B cell (primary cell): ENCODE measurements around the gene HMOX2. TPM values are rescaled to one million over a fixed set of nuclear protein-coding genes. Genes with fewer than 3 reads are reported as not detected.

Experiments
- ATAC-seq: fragments of 200-7000 bp; cut with Tn5 transposase; one replicate; pipeline ENCODE4 v1.10.0; 2021; ENCODE audit warnings: low read depth, mild to moderate bottlenecking, moderate number of reproducible peaks, moderate library complexity
- CTCF ChIA-PET: fragments of 350-600 bp; sonication (Branson Sonifier 250); formaldehyde crosslinking; loops from one replicate; lab custom pipeline; 2021; ENCODE audit warnings: antibody characterized with exemption, inconsistent platforms; lab: Charles Lee
- POLR2A ChIA-PET: fragments of 350-600 bp; sonication (Branson Sonifier 250); formaldehyde crosslinking; loops from one replicate; lab custom pipeline; 2021; ENCODE audit warnings: antibody characterized with exemption; lab: Charles Lee
- DNase-seq: peaks from one replicate; pipeline ENCODE4 v3.0.0; 2013
- H2AFZ ChIP-seq: 2 replicates; pipeline ENCODE4 v1.6.1; 2012; ENCODE audit warnings: mild to moderate bottlenecking, low read depth, low read length; ENCODE audit not compliant: insufficient read depth, poor library complexity, severe bottlenecking
- H3K27ac ChIP-seq, 2 donors: 1 replicate in 1 of 2; 2 replicates in 1 of 2; pipeline ENCODE4 v1.5.1; 2012 to 2013; ENCODE audit warnings: low read length in 2 of 2, mild to moderate bottlenecking in 2 of 2, moderate library complexity in 1 of 2
- H3K27me3 ChIP-seq, 4 experiments: fragments of 200-600 bp in 1 of 4; sonication (generic) in 1 of 4; replicated peaks in 1 of 4; 1 replicate in 2 of 4; 2 replicates in 2 of 4; pipeline versions ENCODE4 v1.6.1 to v1.7.0; 2013 to 2016; ENCODE audit warnings: low read length in 3 of 4, mild to moderate bottlenecking in 2 of 4, mixed read lengths in 1 of 4, moderate library complexity in 1 of 4; ENCODE audit not compliant: insufficient read depth in 4 of 4, control insufficient read depth in 3 of 4; ENCODE audit errors: control extremely low read depth in 1 of 4
- H3K36me3 ChIP-seq, 2 experiments: replicated peaks in 1 of 2; 1 replicate in 1 of 2; 2 replicates in 1 of 2; pipeline versions ENCODE4 v1.6.1 to v1.7.1; 2013; ENCODE audit warnings: low read length in 1 of 2; ENCODE audit not compliant: insufficient read depth in 2 of 2, control insufficient read depth in 1 of 2; ENCODE audit errors: control extremely low read depth in 1 of 2, extremely low read depth in 1 of 2
- H3K4me1 ChIP-seq, 2 donors: fragments of 200-600 bp in 1 of 2; sonication (generic) in 1 of 2; 1 replicate in 1 of 2; 2 replicates in 1 of 2; pipeline versions ENCODE4 v1.5.1 to v1.6.1; 2013 to 2017; ENCODE audit warnings: low read length in 2 of 2; ENCODE audit not compliant: control insufficient read depth in 2 of 2, insufficient read depth in 2 of 2
- H3K4me2 ChIP-seq: replicated peaks from 2 replicates; pipeline ENCODE3; 2012; ENCODE audit warnings: mild to moderate bottlenecking, low read depth, low read length; ENCODE audit not compliant: poor library complexity, severe bottlenecking
- H3K4me3 ChIP-seq, 5 experiments: fragments of 200-600 bp in 1 of 5; sonication (generic) in 1 of 5; 1 replicate in 3 of 5; 2 replicates in 2 of 5; pipeline versions ENCODE4 v1.5.1 to v1.7.0; 2011 to 2016; ENCODE audit warnings: low read length in 4 of 5, mild to moderate bottlenecking in 4 of 5, low read depth in 2 of 5, control low read depth in 1 of 5, moderate library complexity in 1 of 5; ENCODE audit not compliant: insufficient read depth in 1 of 5; ENCODE audit errors: control extremely low read depth in 1 of 5, extremely low read depth in 1 of 5
- H3K79me2 ChIP-seq: fragments of 200-600 bp; sonication (generic); one replicate; pipeline ENCODE4 v1.6.0; 2016; ENCODE audit warnings: low read length; ENCODE audit not compliant: control insufficient read depth, insufficient read depth
- H3K9ac ChIP-seq: fragments of 200-600 bp; sonication (generic); 2 replicates; pipeline ENCODE4 v1.6.1; 2017; ENCODE audit warnings: mild to moderate bottlenecking, low read length, moderate library complexity
- H3K9me3 ChIP-seq, 3 donors: one replicate each; pipeline versions ENCODE4 v1.6.1 to v1.7.1; 2013; ENCODE audit warnings: low read length in 2 of 3; ENCODE audit not compliant: control insufficient read depth in 2 of 3, insufficient read depth in 1 of 3; ENCODE audit errors: control extremely low read depth in 1 of 3
- H4K20me1 ChIP-seq: 2 replicates; pipeline ENCODE4 v1.6.0; 2012; ENCODE audit warnings: mild to moderate bottlenecking, low read length; ENCODE audit not compliant: insufficient read depth, control insufficient read depth, poor library complexity, severe bottlenecking
- H3K27ac Mint-ChIP-seq: one replicate; pipeline ENCODE4 v1.8.0; 2021; ENCODE audit warnings: mixed read lengths
- H3K27me3 Mint-ChIP-seq: one replicate; pipeline ENCODE4 v1.8.0; 2021; ENCODE audit warnings: mixed read lengths
- H3K4me1 Mint-ChIP-seq: one replicate; pipeline ENCODE4 v1.8.0; 2021; ENCODE audit warnings: mixed read lengths
- H3K4me3 Mint-ChIP-seq: one replicate; pipeline ENCODE4 v1.8.0; 2021; ENCODE audit warnings: mixed read lengths
- H3K9me3 Mint-ChIP-seq: one replicate; pipeline ENCODE4 v1.8.0; 2022; ENCODE audit warnings: mixed read lengths; ENCODE audit not compliant: insufficient read depth
- CTCF ChIP-seq: fragments of 200-600 bp; IDR thresholded peaks from one replicate; pipeline ENCODE4 v1.8.0; 2022; ENCODE audit warnings: antibody characterized with exemption, mild to moderate bottlenecking
- EZH2 ChIP-seq: IDR thresholded peaks from 2 replicates; pipeline ENCODE4 v1.6.1; 2012; ENCODE audit warnings: borderline replicate concordance, low read depth, mild to moderate bottlenecking, moderate library complexity, low read length; ENCODE audit not compliant: insufficient read depth, poor library complexity, severe bottlenecking
- WGBS: methylation state at CpG from one replicate; pipeline ENCODE4 v1.1.5; 2013; ENCODE audit warnings: missing lambda C conversion rate; ENCODE audit not compliant: insufficient coverage; 5-methylcytosine and 5-hydroxymethylcytosine counted together
- intact Hi-C: fragments of 100-400 bp; cut with micrococcal nuclease; formaldehyde crosslinking; loops from one replicate; pipeline ENCODE4 v1.10.0; 2022
- polyA plus RNA-seq: library from polyadenylated mRNA; depleted of rRNA; stranded (reverse); fragments of >200 nt; gene quantifications from 2 replicates; pipeline ENCODE4 v1.2.3, GENCODE V29; 2012
- total RNA-seq, 2 donors: library from RNA; stranded (reverse); fragments of 120-200 nt in 1 of 2; gene quantifications; 1 replicate in 1 of 2; 2 replicates in 1 of 2; pipeline versions ENCODE4 v1.2.3 to v1.2.4, GENCODE V29; 2013 to 2022

HMOX2 gene
- total and polyA plus RNA-seq, 2 donors (not counting 1 experiment from before 2014, with no cell fraction given): 36.5 to 39.0 TPM

- no peak for TF ChIP-seq EZH2
- no peak for TF ChIP-seq CTCF
- H3K4me1 Mint-ChIP-seq: peaks cover 24% of the 10 kb centered on the region
- no peaks in the 10 kb centered on the region for H3K9me3 ChIP-seq
- H3K27ac ChIP-seq: no peak overlapping the region
- peaks cover 85% of the 10 kb centered on the region for H3K79me2 ChIP-seq
- no peaks in the 10 kb centered on the region for H3K27me3 ChIP-seq
- intact Hi-C loops: no loop called here
- no peak for DNase-seq
- peaks cover 7 to 13% of the 10 kb centered on the region in 2 donors for H3K4me1 ChIP-seq
- H3K4me3 Mint-ChIP-seq: no peak overlapping the region
- no peak overlapping the region for H3K9ac ChIP-seq
- H2AFZ ChIP-seq: no peak overlapping the region
- no peak overlapping the region for H3K4me3 ChIP-seq
- no peak overlapping the region for H3K4me2 ChIP-seq
- H3K27me3 Mint-ChIP-seq: no peaks in the 10 kb centered on the region
- ChIA-PET CTCF (interaction anchor here (0.6 to 1.6 kb wide), 4 partner anchors 9 to 50 kb away, joined by 3 to 6 read pairs (median 4); no protein-coding TSS in a partner anchor), POLR2A (interaction anchor here (0.7 kb wide), 1 partner anchor 18 kb away, joined by 3 read pairs; no protein-coding TSS in a partner anchor)
- 90% methylated on average over 3 of the region's 8 CpGs for WGBS
- ATAC-seq: no peak
- H4K20me1 ChIP-seq: peaks cover 10% of the 10 kb centered on the region
- peaks cover 1 to 19% of the 10 kb centered on the region in 2 experiments for H3K36me3 ChIP-seq
- H3K9me3 Mint-ChIP-seq: no peaks in the 10 kb centered on the region
- no peak overlapping the region for H3K27ac Mint-ChIP-seq
Measured at GRCh38 chr16:4498546-4499195, 22.5 kb downstream of the HMOX2 start.

GRCh38 chr16:4499196-4499555 is 23.0 kb downstream of the HMOX2 start:
- ChIA-PET POLR2A (no interaction called here), CTCF (interaction anchor here (0.6 to 1.6 kb wide), 5 partner anchors 9 to 49 kb away, joined by 3 to 6 read pairs (median 4); no protein-coding TSS in a partner anchor)
- Histone ChIP-seq H3K4me1 (peaks cover 12 to 18% of the 10 kb centered on the region in 2 donors), H3K27ac (no peak overlapping the region), H3K9me3 (no peaks in the 10 kb centered on the region), H3K4me3 (no peak overlapping the region), H3K4me2 (no peak overlapping the region), H3K79me2 (peaks cover 90% of the 10 kb centered on the region), H3K27me3 (no peaks in the 10 kb centered on the region), H2AFZ (no peak overlapping the region), H3K36me3 (peaks cover 1 to 19% of the 10 kb centered on the region in 2 experiments), H3K9ac (no peak overlapping the region), H4K20me1 (peaks cover 10% of the 10 kb centered on the region)
- H3K27ac Mint-ChIP-seq: no peak overlapping the region
- no peaks in the 10 kb centered on the region for H3K27me3 Mint-ChIP-seq
- DNase-seq (no peak), ATAC-seq (no peak)
- TF ChIP-seq CTCF: no peak
- no peak for TF ChIP-seq EZH2
- no peak overlapping the region for H3K4me3 Mint-ChIP-seq
- H3K4me1 Mint-ChIP-seq: peaks cover 28% of the 10 kb centered on the region
- H3K9me3 Mint-ChIP-seq: no peaks in the 10 kb centered on the region
- intact Hi-C loops: no loop called here
- 100% methylated on average over 1 of the region's 4 CpGs for WGBS
